ENCODE results near the gene NACA. TPM values are rescaled to one million over a fixed set of nuclear protein-coding genes. Genes with fewer than 3 reads are reported as not detected.
"Not testable (repeated sequence)": the region's sequence is repeated elsewhere in the genome, so short reads cannot be mapped to it uniquely, and the experiment has no call there.

The NACA gene
- total RNA-seq, 4 donors from 2014 or later, result 1,034 to 1,717 (median 1,154) TPM

DNA sequence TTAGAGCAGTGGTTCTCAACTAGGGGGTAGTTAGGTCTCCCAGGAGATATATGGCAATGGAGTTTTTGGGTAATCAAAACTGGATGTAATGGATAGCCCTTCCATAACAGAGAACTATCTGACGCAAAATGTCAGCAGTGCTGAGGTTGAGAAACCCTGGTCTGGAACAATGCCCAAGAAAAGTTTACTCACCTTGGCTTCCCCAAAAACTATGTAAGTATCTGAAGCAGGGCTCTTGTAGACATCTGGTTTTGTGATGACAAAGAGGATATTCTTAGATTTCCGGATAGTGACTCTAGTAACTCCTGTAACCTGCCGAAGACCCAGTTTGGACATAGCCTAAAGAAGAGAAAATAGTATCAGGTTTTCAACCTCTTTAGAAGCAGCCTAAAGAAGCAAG lies 11.8 kb downstream of the NACA start:
- H3K4me1 ChIP-seq, result peaks cover 6 to 18% of the 10 kb centered on the region in 2 donors
- no peak for TF ChIP-seq POLR2A (IDR thresholded peaks at IDR 0.05)
- TF ChIP-seq, protein P1, sequence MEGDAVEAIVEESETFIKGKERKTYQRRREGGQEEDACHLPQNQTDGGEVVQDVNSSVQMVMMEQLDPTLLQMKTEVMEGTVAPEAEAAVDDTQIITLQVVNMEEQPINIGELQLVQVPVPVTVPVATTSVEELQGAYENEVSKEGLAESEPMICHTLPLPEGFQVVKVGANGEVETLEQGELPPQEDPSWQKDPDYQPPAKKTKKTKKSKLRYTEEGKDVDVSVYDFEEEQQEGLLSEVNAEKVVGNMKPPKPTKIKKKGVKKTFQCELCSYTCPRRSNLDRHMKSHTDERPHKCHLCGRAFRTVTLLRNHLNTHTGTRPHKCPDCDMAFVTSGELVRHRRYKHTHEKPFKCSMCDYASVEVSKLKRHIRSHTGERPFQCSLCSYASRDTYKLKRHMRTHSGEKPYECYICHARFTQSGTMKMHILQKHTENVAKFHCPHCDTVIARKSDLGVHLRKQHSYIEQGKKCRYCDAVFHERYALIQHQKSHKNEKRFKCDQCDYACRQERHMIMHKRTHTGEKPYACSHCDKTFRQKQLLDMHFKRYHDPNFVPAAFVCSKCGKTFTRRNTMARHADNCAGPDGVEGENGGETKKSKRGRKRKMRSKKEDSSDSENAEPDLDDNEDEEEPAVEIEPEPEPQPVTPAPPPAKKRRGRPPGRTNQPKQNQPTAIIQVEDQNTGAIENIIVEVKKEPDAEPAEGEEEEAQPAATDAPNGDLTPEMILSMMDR (IDR thresholded peaks at IDR 0.05), result no peak
- H3K27ac ChIP-seq, result no peak overlapping the region
- WGBS, 2 donors, result 94 to 95% methylated on average over 3 of the region's 3 CpGs
- no peak overlapping the region for H3K4me3 ChIP-seq (replicated peaks in 1 of 3)
- no peaks in the 10 kb centered on the region for H3K27me3 ChIP-seq
- no peaks in the 10 kb centered on the region for H3K9me3 ChIP-seq
- intact Hi-C loops (cut with DNase I), result no loop called here
- no peak for DNase-seq
- H3K36me3 ChIP-seq, result peaks cover 41 to 48% of the 10 kb centered on the region in 2 donors

DNA sequence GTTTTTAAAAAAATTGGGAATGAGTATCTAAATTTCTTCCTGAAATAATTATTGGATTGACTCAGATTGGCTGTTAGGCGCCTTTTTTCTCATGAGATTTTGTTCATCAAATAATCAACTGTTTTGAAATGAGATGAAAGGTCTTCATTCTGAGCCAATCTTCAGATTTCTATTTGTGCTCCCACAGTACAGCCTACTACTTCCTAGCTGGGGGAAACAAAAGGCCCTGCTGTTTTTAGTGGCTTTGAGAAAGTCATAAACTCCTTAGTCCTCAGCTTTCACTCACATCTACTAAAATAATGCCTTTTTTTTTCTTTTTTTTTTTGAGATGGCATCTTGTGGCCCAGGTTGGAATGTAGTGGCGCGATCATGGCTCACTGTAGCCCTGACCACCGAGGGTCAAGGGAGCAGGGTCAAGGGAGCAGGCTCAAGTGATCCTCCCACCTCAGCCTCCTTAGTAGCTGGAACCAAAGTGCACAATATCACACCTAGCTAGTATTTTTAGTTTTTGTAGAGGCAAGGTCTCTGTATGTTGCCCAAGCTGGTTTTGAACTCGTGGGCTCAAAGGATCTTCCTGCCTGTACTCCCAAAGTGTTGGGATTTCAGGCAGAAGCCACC lies 15.2 kb downstream of the NACA start:
- H3K27me3 ChIP-seq, result no peaks in the 10 kb centered on the region
- no peak overlapping the region for H3K4me3 ChIP-seq (replicated peaks in 1 of 3)
- no peaks in the 10 kb centered on the region for H3K9me3 ChIP-seq
- no peak overlapping the region for H3K27ac ChIP-seq
- H3K4me1 ChIP-seq, result no peaks in the 10 kb centered on the region
- no peak for DNase-seq
- TF ChIP-seq POLR2A (IDR thresholded peaks at IDR 0.05), result no peak
- TF ChIP-seq, protein P1 (IDR thresholded peaks at IDR 0.05), result no peak
- WGBS, 2 donors, result 88 to 92% methylated on average over 5 of the region's 5 CpGs
- peaks cover 37 to 39% of the 10 kb centered on the region in 2 donors for H3K36me3 ChIP-seq
- intact Hi-C loops (cut with DNase I), result no loop called here

DNA sequence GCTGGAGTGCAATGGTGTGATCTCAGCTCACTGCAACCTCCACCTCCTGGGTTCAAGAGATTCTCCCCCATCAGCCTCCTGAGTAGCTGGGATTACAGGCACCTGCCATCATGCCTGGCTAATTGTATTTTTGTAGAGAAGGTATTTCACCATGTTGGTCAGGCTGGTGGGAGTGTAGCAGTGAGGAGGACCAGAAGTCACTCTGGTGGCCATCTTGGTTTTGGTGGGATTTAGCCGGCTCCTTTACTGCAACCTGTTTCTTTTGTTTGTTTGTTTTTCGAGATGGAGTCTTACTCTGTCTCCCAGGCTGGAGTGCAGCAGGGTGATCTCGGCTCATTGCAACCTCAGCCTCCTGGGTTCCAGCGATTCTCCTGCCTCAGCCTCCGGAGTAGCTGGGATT lies 20.6 kb downstream of the NACA start:
- 80 to 84% methylated on average over 5 of the region's 5 CpGs for WGBS, 2 donors
- H3K4me1 ChIP-seq; H3K9me3 ChIP-seq; H3K27me3 ChIP-seq; H3K36me3 ChIP-seq; H3K4me3 ChIP-seq (replicated peaks in 1 of 3); H3K27ac ChIP-seq; intact Hi-C loops (cut with DNase I); DNase-seq: not testable (repeated sequence)

DNA sequence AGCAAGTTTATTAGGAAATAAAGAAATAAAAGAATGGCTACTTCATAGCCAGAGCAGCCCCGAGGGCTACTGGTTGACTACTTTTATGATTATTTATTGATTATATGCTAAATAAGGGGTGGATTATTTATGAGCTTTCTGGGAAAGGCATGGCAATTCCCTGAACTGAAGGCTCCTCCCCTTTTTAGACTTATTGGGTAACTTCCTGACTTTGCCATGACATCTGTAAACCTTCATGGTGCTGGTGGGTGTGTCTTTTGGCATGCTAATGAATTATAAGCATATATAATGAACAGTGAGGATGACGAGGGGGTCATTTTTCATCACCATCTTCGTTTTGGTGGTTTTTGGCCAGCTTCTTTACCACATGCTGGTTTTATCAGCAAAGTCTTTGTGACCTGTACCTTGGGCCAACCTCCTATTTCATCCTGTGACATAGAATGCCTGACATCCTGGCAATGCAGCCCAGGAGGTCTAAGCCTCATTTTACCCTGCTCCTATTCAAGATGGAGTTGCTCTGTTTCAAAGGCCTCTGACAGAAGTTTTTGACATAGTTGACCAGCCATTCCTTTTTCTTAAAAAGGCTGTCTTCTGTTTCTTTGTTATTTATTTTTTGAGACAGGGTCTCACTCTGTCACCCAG lies 26.0 kb downstream of the NACA start:
- Histone ChIP-seq H3K27me3 (no peaks in the 10 kb centered on the region), H3K27ac (no peak overlapping the region), H3K4me1 (no peaks in the 10 kb centered on the region), H3K9me3 (no peaks in the 10 kb centered on the region), H3K36me3 (no peaks in the 10 kb centered on the region), H3K4me3 (replicated peaks in 1 of 3) (no peak overlapping the region)
- TF ChIP-seq POLR2A (IDR thresholded peaks at IDR 0.05), result no peak
- no peak for DNase-seq
- WGBS, 2 donors, result 80 to 93% methylated on average over 3 of the region's 3 CpGs
- intact Hi-C loops (cut with DNase I), result no loop called here

DNA sequence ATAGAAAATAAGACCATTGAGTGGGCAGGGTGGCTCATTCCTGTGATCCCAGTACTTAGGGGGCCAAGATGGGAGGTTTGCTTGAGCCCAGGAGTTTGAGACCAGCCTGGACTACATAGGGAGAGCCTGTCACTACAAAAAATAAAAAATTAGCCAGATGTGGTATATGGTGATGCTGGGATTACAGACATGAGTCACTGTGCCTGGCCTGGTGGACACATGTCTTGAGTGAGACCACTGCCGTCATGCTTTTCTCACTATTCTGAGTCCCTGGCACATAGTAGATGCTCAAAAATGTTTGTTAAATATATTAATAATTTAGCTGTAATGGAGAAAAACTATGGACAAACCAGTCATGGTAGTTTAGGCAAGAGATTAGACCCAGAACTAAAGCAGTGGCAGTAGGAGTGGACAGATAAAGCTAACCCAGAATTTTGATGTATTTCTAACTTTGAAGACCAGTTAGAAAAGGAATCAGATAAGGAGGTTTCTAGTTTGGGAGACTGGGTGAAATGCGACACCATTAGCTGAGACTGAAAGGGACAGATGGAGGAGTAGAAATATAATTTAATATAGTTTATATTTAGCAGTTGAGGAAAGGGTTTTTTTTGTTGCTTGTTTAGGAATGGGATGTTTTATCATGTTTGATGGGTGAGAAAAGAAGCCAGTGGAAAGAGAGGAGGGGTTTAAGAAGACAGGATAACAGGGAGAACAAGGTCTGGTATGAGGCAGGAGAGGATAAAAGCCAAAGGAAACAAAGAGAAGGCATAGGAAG lies 29.6 kb downstream of the NACA start:
- WGBS, 2 donors, result 81 to 82% methylated on average over 2 of the region's 2 CpGs
- Histone ChIP-seq H3K36me3 (no peaks in the 10 kb centered on the region), H3K27me3 (no peaks in the 10 kb centered on the region), H3K27ac (no peak overlapping the region), H3K4me3 (replicated peaks in 1 of 3) (no peak overlapping the region), H3K4me1 (no peaks in the 10 kb centered on the region), H3K9me3 (no peaks in the 10 kb centered on the region)
- intact Hi-C loops (cut with DNase I), result no loop called here
- no peak for DNase-seq
- no peak for TF ChIP-seq POLR2A (IDR thresholded peaks at IDR 0.05)
- TF ChIP-seq, protein P1 (IDR thresholded peaks at IDR 0.05), result no peak

DNA sequence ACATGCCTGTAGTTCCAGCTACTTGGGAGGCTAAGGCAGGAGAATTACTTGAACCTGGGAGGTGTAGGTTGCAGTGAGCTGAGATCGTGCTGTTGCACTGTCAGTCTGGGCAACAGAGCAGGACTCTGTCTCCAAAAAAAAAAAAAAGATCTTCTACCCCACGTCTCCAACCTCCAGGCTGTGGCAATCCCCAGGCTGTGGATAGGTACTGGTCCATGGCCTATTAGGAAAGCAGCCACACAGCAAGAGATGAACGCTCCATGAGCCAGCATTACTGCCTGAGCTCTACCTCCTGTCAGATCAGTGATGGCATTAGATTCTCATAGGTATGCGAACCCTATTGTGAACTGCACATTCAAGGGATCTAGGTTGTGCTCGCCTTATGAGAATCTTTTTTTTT lies 30.9 kb downstream of the NACA start:
- intact Hi-C loops (cut with DNase I), result no loop called here
- TF ChIP-seq, protein P1 (IDR thresholded peaks at IDR 0.05), result no peak
- no peak for TF ChIP-seq POLR2A (IDR thresholded peaks at IDR 0.05)
- WGBS, 2 donors, result 88 to 90% methylated on average over 5 of the region's 5 CpGs
- Histone ChIP-seq H3K4me1 (peaks cover 3 to 5% of the 10 kb centered on the region in 2 donors), H3K4me3 (replicated peaks in 1 of 3) (no peak overlapping the region), H3K27ac (no peak overlapping the region), H3K36me3 (no peaks in the 10 kb centered on the region), H3K9me3 (no peaks in the 10 kb centered on the region), H3K27me3 (no peaks in the 10 kb centered on the region)
- DNase-seq, result no peak

Measured in thyroid gland (tissue), 4 donors.